ENCODE data around the gene MTURN.

DNA sequence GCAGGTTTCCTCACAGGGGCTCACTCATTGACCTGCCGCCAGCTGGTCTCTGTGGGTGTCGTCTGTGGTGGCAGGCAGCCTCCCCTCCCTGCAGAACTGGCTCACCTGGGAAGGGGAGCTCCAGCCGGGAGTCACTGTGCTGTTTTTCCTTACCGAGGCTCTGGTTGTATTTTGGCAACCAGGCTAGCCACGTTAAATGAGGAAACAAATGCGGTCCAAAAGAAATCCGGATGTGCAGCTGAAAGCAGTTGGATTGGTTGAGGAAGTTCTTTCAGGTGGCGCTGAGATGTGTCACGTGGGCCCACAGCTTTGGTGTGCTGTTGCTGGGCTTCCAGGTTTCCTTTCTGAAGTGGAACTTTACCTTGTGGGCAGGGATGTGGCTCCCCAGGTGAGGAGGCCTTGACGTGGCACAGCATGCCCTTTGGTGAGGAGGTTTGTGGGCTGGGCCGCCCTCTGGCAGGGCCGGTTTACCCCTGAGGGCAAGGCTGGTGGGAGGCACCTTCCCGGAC is 14.2 kb downstream of the MTURN start:
- TF ChIP-seq GABPA (IDR thresholded peaks at IDR 0.05; ENCODE audit: low read depth) (0 out of 2 replicates have a peak, but pooled peaks have one; percentile 52), CTCF (IDR thresholded peaks at IDR 0.05; ENCODE audit: insufficient read depth, low read length) (no peak), POLR2AphosphoS5 (IDR thresholded peaks at IDR 0.05; ENCODE audit: low read depth) (peak; percentile 54), REST (IDR thresholded peaks at IDR 0.05; ENCODE audit: insufficient replicate concordance, low read depth) (no peak)
